CD4-positive, alpha-beta memory T cell (primary cell): Measurements from ENCODE around the gene PTGDS. TPM values are rescaled to one million over a fixed set of nuclear protein-coding genes. Genes with fewer than 3 reads are reported as not detected.

Source experiments
- CTCF ChIA-PET: fragments of 350-600 bp; sonication (Branson Sonifier 250); formaldehyde crosslinking; loops from one replicate; lab custom pipeline; 2021; ENCODE audit warnings: inconsistent platforms; ENCODE audit not compliant: partially characterized antibody; lab: Charles Lee
- POLR2A ChIA-PET: fragments of 350-600 bp; sonication (Branson Sonifier 250); formaldehyde crosslinking; loops from one replicate; lab custom pipeline; 2021; ENCODE audit not compliant: partially characterized antibody; lab: Charles Lee
- DNase-seq, 5 donors: peaks; one replicate each; pipeline versions ENCODE4 v3.0.0 to v3.0.0-alpha.2; 2020 to 2022; ENCODE audit warnings: mixed read lengths in 1 of 5
- H3K27ac ChIP-seq: one replicate; pipeline ENCODE4 v1.7.0; 2013; ENCODE audit warnings: low read depth, low read length
- H3K27me3 ChIP-seq: 2 replicates; pipeline ENCODE4 v1.7.0; 2013; ENCODE audit warnings: mild to moderate bottlenecking, low read length, moderate library complexity; ENCODE audit not compliant: insufficient read depth
- H3K36me3 ChIP-seq: 2 replicates; pipeline ENCODE4 v1.7.0; 2013; ENCODE audit warnings: mild to moderate bottlenecking, low read length, moderate library complexity; ENCODE audit not compliant: insufficient read depth
- H3K4me1 ChIP-seq: 2 replicates; pipeline ENCODE4 v1.7.0; 2013; ENCODE audit warnings: mild to moderate bottlenecking, low read length, moderate library complexity; ENCODE audit not compliant: insufficient read depth
- H3K4me3 ChIP-seq, 2 donors: one replicate each; pipeline ENCODE4 v1.7.0; 2013; ENCODE audit warnings: low read length in 2 of 2, mild to moderate bottlenecking in 1 of 2
- H3K9me3 ChIP-seq, 2 donors: one replicate each; pipeline ENCODE4 v1.7.0; 2013; ENCODE audit warnings: low read length in 2 of 2, control low read depth in 1 of 2; ENCODE audit not compliant: control insufficient read depth in 1 of 2
- H3K27ac Mint-ChIP-seq, 7 donors: one replicate each; pipeline ENCODE4 v1.8.0; 2020 to 2021; ENCODE audit warnings: mixed read lengths in 7 of 7, mild to moderate bottlenecking in 6 of 7, inconsistent platforms in 3 of 7, moderate library complexity in 3 of 7
- H3K27me3 Mint-ChIP-seq, 2 donors: one replicate each; pipeline ENCODE4 v1.8.0; 2020 to 2021; ENCODE audit warnings: mixed read lengths in 2 of 2
- H3K36me3 Mint-ChIP-seq, 2 donors: one replicate each; pipeline ENCODE4 v1.8.0; 2020 to 2021; ENCODE audit warnings: mixed read lengths in 2 of 2, inconsistent platforms in 1 of 2, mild to moderate bottlenecking in 1 of 2
- H3K4me1 Mint-ChIP-seq, 4 donors: one replicate each; pipeline ENCODE4 v1.8.0; 2020 to 2021; ENCODE audit warnings: mixed read lengths in 4 of 4, mild to moderate bottlenecking in 1 of 4
- H3K4me3 Mint-ChIP-seq, 8 donors: one replicate each; pipeline ENCODE4 v1.8.0; 2020 to 2021; ENCODE audit warnings: mixed read lengths in 8 of 8, mild to moderate bottlenecking in 7 of 8, moderate library complexity in 6 of 8, inconsistent platforms in 3 of 8
- H3K9me3 Mint-ChIP-seq, 8 donors: one replicate each; pipeline ENCODE4 v1.8.0; 2020 to 2021; ENCODE audit warnings: mixed read lengths in 8 of 8, mild to moderate bottlenecking in 5 of 8, inconsistent platforms in 3 of 8, moderate library complexity in 1 of 8
- intact Hi-C: fragments of 100-400 bp; cut with micrococcal nuclease; formaldehyde crosslinking; loops from one replicate; pipeline ENCODE4 v1.15.1; 2023
- polyA plus RNA-seq, 2 donors: library from polyadenylated mRNA; unstranded; fragments of 300-500 nt; fragmentation: Illumina TruSeq; gene quantifications; one replicate each; pipeline ENCODE4 v1.2.3, GENCODE V29; 2021
- total RNA-seq, 2 experiments: library from RNA; stranded (reverse); gene quantifications; one replicate each; pipeline ENCODE4 v1.2.3, GENCODE V29; 2021

PTGDS gene
- total and polyA plus RNA-seq, 4 experiments from 2014 or later, result 1.7 to 5.1 (median 4.3) TPM

DNA sequence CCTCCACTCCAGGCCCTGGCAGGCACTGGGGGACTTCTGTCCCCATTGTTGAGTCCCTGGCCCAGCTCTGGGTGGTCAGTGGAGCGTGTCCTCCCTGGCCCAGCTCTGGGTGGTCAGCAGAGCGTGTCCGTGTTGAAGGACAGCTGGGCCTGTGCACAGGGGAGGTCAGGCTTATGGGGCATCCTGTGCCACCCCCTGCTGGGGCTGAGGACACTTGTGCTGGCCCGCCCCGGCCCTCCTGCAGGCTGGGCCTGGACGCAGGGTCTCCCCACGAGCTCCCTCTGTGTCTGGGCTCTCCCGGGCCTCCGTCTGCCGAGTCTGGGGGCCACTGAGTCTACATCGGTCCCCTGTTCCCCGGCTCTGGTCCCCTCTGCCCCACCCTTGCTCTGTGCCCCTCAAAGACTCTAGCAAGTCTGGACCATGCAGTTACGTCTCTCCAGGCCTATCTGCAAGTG is 30.5 kb downstream of the PTGDS start:
- POLR2A ChIA-PET, result interaction anchor here (1.4 to 1.5 kb wide), 2 partner anchors 19 to 27 kb away, joined by 3 to 4 read pairs; no protein-coding TSS in a partner anchor
- H3K4me3 ChIP-seq, result no peak overlapping the region
- Mint-ChIP-seq H3K27me3 (no peaks in the 10 kb centered on the region), H3K4me1 (peaks cover 0 to 5% (median 0%) of the 10 kb centered on the region in 4 donors), H3K4me3 (no peak overlapping the region), H3K27ac (no peak overlapping the region), H3K9me3 (peaks cover 0 to 2% (median 0%) of the 10 kb centered on the region in 8 donors), H3K36me3 (peaks cover 0 to 5% of the 10 kb centered on the region in 2 donors)
- no peaks in the 10 kb centered on the region for H3K36me3 ChIP-seq
- DNase-seq, result no peak
- no peak overlapping the region for H3K27ac ChIP-seq
- H3K9me3 ChIP-seq, result no peaks in the 10 kb centered on the region
- intact Hi-C loops, result no loop called here
- H3K4me1 ChIP-seq, result no peaks in the 10 kb centered on the region
- CTCF ChIA-PET, result interaction anchor here (1.1 to 1.4 kb wide), 2 partner anchors 13 to 28 kb away, joined by 3 read pairs; no protein-coding TSS in a partner anchor
- H3K27me3 ChIP-seq, result no peaks in the 10 kb centered on the region

DNA sequence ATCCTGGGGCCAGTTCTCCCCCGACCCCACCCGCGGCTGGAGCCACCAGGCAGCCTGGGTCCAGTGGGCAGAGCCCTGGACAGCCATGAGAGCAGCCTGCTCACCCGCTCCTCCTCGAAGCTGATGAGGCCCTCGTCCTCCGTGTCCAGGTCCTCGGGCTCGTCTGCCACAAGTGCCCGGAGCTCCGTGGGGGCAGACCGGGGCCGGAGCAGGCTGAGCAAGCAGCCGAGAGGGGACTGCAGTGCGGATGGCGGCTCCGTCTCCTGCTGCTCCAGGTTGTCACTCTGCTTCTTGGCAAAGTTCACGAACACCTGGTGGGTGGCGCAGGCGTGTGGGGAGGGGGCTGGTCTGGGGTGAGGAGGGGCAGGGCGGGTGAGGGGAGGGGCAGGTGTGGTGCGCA is 31.0 kb downstream of the PTGDS start:
- Mint-ChIP-seq H3K4me3 (no peak overlapping the region), H3K36me3 (peaks cover 0 to 5% of the 10 kb centered on the region in 2 donors), H3K9me3 (peaks cover 0 to 2% (median 0%) of the 10 kb centered on the region in 8 donors), H3K4me1 (peaks cover 0 to 5% (median 0%) of the 10 kb centered on the region in 4 donors), H3K27me3 (no peaks in the 10 kb centered on the region), H3K27ac (no peak overlapping the region)
- DNase-seq, result no peak
- no peak overlapping the region for H3K4me3 ChIP-seq
- H3K9me3 ChIP-seq, result no peaks in the 10 kb centered on the region
- ChIA-PET POLR2A (interaction anchor here (1.5 kb wide), 1 partner anchor 27 kb away, joined by 4 read pairs; no protein-coding TSS in a partner anchor), CTCF (no interaction called here)
- no peaks in the 10 kb centered on the region for H3K4me1 ChIP-seq
- no peaks in the 10 kb centered on the region for H3K36me3 ChIP-seq
- intact Hi-C loops, result no loop called here
- no peak overlapping the region for H3K27ac ChIP-seq
- no peaks in the 10 kb centered on the region for H3K27me3 ChIP-seq

DNA sequence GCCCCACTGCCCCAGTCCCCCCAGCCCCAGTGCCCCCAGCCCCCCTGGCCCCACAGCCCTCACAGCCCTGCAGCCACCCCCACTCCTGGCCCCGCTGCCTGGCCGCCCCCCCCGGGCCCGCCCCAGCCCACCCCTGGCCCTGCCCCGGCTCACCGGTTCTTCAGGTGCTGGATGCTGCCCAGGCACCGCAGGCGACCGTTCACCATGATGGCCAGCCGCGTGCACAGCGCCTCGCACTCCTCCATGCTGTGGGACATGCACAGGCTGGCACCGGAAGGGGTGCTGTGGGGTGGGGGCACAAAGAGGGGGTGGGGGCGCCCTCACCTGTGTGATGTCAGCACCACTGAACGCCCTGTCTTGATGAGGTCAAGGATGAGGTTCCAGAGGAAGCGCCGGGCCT is 31.9 kb downstream of the PTGDS start:
- no peaks in the 10 kb centered on the region for H3K4me1 ChIP-seq
- H3K4me3 ChIP-seq, result no peak overlapping the region
- Mint-ChIP-seq H3K9me3 (peaks cover 0 to 2% (median 0%) of the 10 kb centered on the region in 8 donors), H3K4me1 (peaks cover 0 to 5% (median 0%) of the 10 kb centered on the region in 4 donors), H3K27ac (no peak overlapping the region), H3K36me3 (peaks cover 0 to 7% of the 10 kb centered on the region in 2 donors), H3K4me3 (no peak overlapping the region), H3K27me3 (no peaks in the 10 kb centered on the region)
- H3K27ac ChIP-seq, result no peak overlapping the region
- CTCF ChIA-PET, result no interaction called here
- H3K27me3 ChIP-seq, result no peaks in the 10 kb centered on the region
- H3K9me3 ChIP-seq, result no peaks in the 10 kb centered on the region
- no peaks in the 10 kb centered on the region for H3K36me3 ChIP-seq
- no peak for DNase-seq
- POLR2A ChIA-PET, result no interaction called here
- intact Hi-C loops, result no loop called here

DNA sequence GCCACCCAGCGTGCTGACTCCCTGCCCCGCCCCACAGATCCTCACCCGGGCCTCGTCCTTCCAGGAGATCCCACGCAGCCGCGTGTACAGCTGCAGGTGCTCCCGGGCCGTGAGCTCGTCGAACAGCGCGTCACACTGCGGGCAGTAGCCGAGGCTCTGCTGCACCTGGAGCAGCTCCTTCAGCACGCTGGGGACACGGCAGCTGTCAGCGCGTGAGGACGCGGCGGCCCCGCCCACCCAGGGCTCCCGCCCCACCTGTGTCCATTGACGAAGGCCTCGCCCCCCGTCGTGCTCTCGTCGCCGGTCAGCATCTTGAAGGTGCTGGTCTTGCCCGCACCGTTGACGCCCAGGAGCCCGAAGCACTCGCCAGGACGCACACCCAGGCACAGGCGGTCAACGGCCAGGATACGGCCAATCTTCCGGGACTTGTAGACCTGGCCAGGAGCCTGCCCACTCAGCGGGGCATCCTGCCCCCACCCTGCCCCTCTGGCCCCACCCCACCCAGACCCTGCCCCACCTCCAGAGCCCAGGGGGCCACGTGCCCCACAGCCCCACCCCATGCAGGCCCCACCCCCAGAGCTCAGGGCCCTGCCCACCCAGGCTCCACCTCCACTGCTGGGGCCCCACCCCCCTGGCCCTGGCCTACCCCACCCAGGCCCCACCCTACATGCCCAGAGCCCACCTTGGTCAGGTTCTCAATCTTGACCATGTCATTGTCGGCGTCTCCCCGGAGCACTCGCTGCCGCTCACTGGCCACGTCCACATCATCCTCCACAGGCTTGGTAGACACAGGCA is 32.8 kb downstream of the PTGDS start:
- ChIA-PET POLR2A (no interaction called here), CTCF (interaction anchor here (0.6 to 0.7 kb wide), 2 partner anchors 25 to 58 kb away, joined by 3 read pairs; no protein-coding TSS in a partner anchor)
- no peak overlapping the region for H3K4me3 ChIP-seq
- no peak overlapping the region for H3K27ac ChIP-seq
- Mint-ChIP-seq H3K27me3 (no peaks in the 10 kb centered on the region), H3K9me3 (no peaks in the 10 kb centered on the region), H3K27ac (no peak overlapping the region), H3K4me3 (no peak overlapping the region), H3K36me3 (peaks cover 0 to 8% of the 10 kb centered on the region in 2 donors), H3K4me1 (no peaks in the 10 kb centered on the region)
- DNase-seq, result no peak
- H3K4me1 ChIP-seq, result no peaks in the 10 kb centered on the region
- H3K27me3 ChIP-seq, result no peaks in the 10 kb centered on the region
- H3K36me3 ChIP-seq, result peaks cover 3% of the 10 kb centered on the region
- no peaks in the 10 kb centered on the region for H3K9me3 ChIP-seq
- intact Hi-C loops, result no loop called here

DNA sequence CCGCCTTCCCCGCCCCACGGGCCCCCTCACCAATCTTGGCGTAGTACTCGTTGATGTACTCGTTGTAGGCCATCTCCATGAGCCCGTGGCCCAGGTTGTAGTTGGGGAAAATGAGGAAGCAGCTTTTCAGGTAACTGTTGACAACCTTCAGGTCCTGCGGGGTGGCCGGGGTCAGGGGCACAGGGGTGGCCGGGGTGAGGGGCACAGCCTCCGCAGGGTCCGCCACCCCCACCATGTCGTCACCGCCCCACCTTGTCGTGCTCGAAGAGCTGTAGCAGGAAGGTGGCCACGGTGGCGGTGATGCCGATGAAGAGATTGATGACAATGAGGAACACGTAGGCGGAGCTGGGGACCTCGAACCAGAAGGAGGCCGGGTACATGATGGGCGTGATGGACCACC is 33.9 kb downstream of the PTGDS start:
- POLR2A ChIA-PET, result no interaction called here

DNA sequence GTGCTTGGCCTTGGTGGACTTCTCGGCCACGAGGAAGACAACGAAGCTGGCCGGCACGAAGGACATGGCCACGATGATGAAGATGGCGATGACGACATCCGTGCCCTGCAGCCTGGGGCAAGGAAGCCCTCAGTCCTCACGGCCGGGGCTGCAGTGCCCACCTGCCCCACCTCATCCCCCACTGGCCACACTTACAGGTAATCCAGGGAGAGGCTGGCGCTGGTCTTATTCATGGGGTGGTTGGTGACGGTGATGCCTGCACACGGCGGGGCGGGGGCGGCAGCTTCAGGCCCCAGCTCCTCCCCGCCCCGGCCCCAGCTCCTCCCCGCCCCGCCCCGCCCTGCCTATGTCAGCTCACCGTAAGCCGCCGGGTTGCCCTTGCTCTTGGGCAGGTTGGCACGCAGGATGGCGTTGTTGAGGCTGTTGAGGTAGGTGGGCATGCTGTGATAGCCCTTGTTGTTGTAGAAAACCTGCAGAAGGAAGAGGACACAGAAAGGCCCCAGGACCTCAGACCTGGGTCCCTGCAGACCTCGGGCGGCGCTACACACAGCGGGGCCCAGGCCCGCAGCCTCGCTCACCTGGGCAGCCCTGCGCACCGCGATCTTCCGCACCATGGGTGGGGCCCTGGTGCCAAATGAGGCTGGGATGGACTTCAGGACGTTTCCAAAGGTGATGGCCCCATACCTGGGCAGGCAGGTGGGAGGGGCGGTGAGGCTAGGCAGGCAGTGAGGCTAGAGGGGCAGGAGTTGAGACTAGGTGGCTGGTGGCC is 34.8 kb downstream of the PTGDS start:
- no peaks in the 10 kb centered on the region for H3K27me3 Mint-ChIP-seq
- ChIA-PET CTCF (no interaction called here), POLR2A (no interaction called here)
- no peaks in the 10 kb centered on the region for H3K4me1 Mint-ChIP-seq
- Histone ChIP-seq H3K9me3 (no peaks in the 10 kb centered on the region), H3K27me3 (no peaks in the 10 kb centered on the region), H3K4me1 (no peaks in the 10 kb centered on the region), H3K4me3 (no peak overlapping the region), H3K36me3 (peaks cover 8% of the 10 kb centered on the region), H3K27ac (no peak overlapping the region)
- H3K9me3 Mint-ChIP-seq, result no peaks in the 10 kb centered on the region
- no peak for DNase-seq
- intact Hi-C loops, result no loop called here
- peaks cover 0 to 12% of the 10 kb centered on the region in 2 donors for H3K36me3 Mint-ChIP-seq
- H3K27ac Mint-ChIP-seq, result no peak overlapping the region
- no peak overlapping the region for H3K4me3 Mint-ChIP-seq

More for the DNA sequence above, 33.9 kb downstream of the PTGDS start:
- peaks cover 0 to 8% of the 10 kb centered on the region in 2 donors for H3K36me3 Mint-ChIP-seq
- H3K27ac ChIP-seq, result no peak overlapping the region
- no peaks in the 10 kb centered on the region for H3K27me3 ChIP-seq
- H3K4me1 ChIP-seq, result no peaks in the 10 kb centered on the region
- DNase-seq, result no peak
- no peak overlapping the region for H3K27ac Mint-ChIP-seq
- no peaks in the 10 kb centered on the region for H3K9me3 Mint-ChIP-seq
- no peaks in the 10 kb centered on the region for H3K4me1 Mint-ChIP-seq
- no peak overlapping the region for H3K4me3 Mint-ChIP-seq
- no peak overlapping the region for H3K4me3 ChIP-seq
- CTCF ChIA-PET, result interaction anchor here (0.7 kb wide), 1 partner anchor 57 kb away, joined by 3 read pairs; no protein-coding TSS in a partner anchor
- H3K9me3 ChIP-seq, result no peaks in the 10 kb centered on the region
- H3K27me3 Mint-ChIP-seq, result no peaks in the 10 kb centered on the region
- intact Hi-C loops, result no loop called here
- H3K36me3 ChIP-seq, result peaks cover 7% of the 10 kb centered on the region
